Esophagus muscularis mucosa (tissue), 4 donors: Measurements from ENCODE around the gene PNPLA3. TPM values are rescaled to one million over a fixed set of nuclear protein-coding genes. Genes with fewer than 3 reads are reported as not detected.
A peak's percentile ranks its signal among the peaks of the same experiment; 100 is the strongest.

Source experiments
- DNase-seq: peaks from one replicate; pipeline ENCODE4 v3.0.0-alpha.2; 2017; ENCODE audit errors: extremely low spot score
- H3K27ac ChIP-seq, 4 donors: fragments of 200-600 bp; sonication (generic); replicated peaks in 1 of 4; 1 replicate in 3 of 4; 2 replicates in 1 of 4; pipeline ENCODE4 v1.5.1; 2016 to 2019; ENCODE audit warnings: mild to moderate bottlenecking in 1 of 4
- H3K27me3 ChIP-seq, 4 donors: fragments of 200-600 bp; sonication (generic); one replicate each; pipeline versions ENCODE4 v1.5.1 to v1.6.0; 2016 to 2019
- H3K36me3 ChIP-seq, 4 donors: fragments of 200-600 bp; sonication (generic); one replicate each; pipeline ENCODE4 v1.5.1; 2016 to 2019
- H3K4me1 ChIP-seq, 4 donors: fragments of 200-600 bp; sonication (generic); one replicate each; pipeline ENCODE4 v1.5.1; 2016 to 2019
- H3K4me3 ChIP-seq, 4 donors: fragments of 200-600 bp; sonication (generic); 1 replicate in 2 of 4; 2 replicates in 2 of 4; pipeline ENCODE4 v1.5.1; 2016 to 2019; ENCODE audit warnings: mild to moderate bottlenecking in 4 of 4, moderate library complexity in 1 of 4
- H3K9me3 ChIP-seq, 4 donors: fragments of 200-600 bp; sonication (generic); 1 replicate in 3 of 4; 2 replicates in 1 of 4; pipeline ENCODE4 v1.5.1; 2016 to 2019
- CTCF ChIP-seq, 3 experiments: fragments of 200-600 bp in 2 of 3; fragments of 450-650 bp in 1 of 3; sonication (generic) in 2 of 3; IDR thresholded peaks; one replicate each; pipeline ENCODE4 v1.5.1; 2017 to 2019; ENCODE audit warnings: antibody characterized with exemption in 3 of 3, mild to moderate bottlenecking in 2 of 3, moderate library complexity in 1 of 3
- EP300 ChIP-seq: sonication (generic); formaldehyde crosslinking; IDR thresholded peaks from one replicate; pipeline ENCODE4 v1.6.1; 2017; ENCODE audit warnings: antibody characterized with exemption
- POLR2A ChIP-seq: fragments of 450-650 bp; IDR thresholded peaks from one replicate; pipeline ENCODE4 v1.6.1; 2017; ENCODE audit warnings: antibody characterized with exemption, moderate library complexity, mild to moderate bottlenecking, low read depth
- POLR2AphosphoS5 ChIP-seq, 2 donors: sonication (generic); formaldehyde crosslinking; IDR thresholded peaks; one replicate each; pipeline ENCODE4 v1.6.1; 2017; ENCODE audit warnings: antibody characterized with exemption in 2 of 2
- WGBS: methylation state at CpG from one replicate; pipeline ENCODE4 v1.1.5; 2018; 5-methylcytosine and 5-hydroxymethylcytosine counted together
- intact Hi-C: fragments of 100-400 bp; cut with DNase I; formaldehyde crosslinking; loops from one replicate; pipeline ENCODE4 v1.15.1; 2023
- total RNA-seq, 4 donors: library from RNA; depleted of rRNA; stranded (reverse); fragments of >200 nt; gene quantifications; one replicate each; pipeline versions ENCODE4 v1.1.0 to v1.2.1, GENCODE V29; 2016

PNPLA3 gene
- total RNA-seq, 4 donors from 2014 or later: 0.39 TPM; not detected in 3

- Histone ChIP-seq H3K4me1 (peaks cover 27 to 38% (median 36%) of the 10 kb centered on the region in 4 donors), H3K36me3 (peaks cover 0 to 5% (median 0%) of the 10 kb centered on the region in 4 donors), H3K4me3 (peak overlapping the region; percentile 60 to 99 (median 84)), H3K27me3 (peaks cover 0 to 14% (median 0%) of the 10 kb centered on the region in 4 donors), H3K9me3 (no peaks in the 10 kb centered on the region), H3K27ac (peak overlapping the region; percentile 79 to 89 (median 85))
- no peak for DNase-seq
- WGBS: 39% methylated on average over 17 of the region's 17 CpGs
- intact Hi-C loops: loop anchor here (10.0 kb wide), 1 partner anchor 141 kb away; the partner anchor contains the start of gene EFCAB6
- no peak for TF ChIP-seq CTCF (IDR thresholded peaks at IDR 0.05)
- no peak for TF ChIP-seq POLR2A
- TF ChIP-seq POLR2AphosphoS5 (IDR thresholded peaks at IDR 0.05): no peak
- no peak for TF ChIP-seq EP300
Measured at GRCh38 chr22:43955883-43956782, 32.5 kb downstream of the PNPLA3 start.

- Histone ChIP-seq H3K27me3 (peaks cover 0 to 7% (median 0%) of the 10 kb centered on the region in 4 donors), H3K4me1 (peaks cover 27 to 38% (median 36%) of the 10 kb centered on the region in 4 donors), H3K27ac (no peak overlapping the region), H3K9me3 (no peaks in the 10 kb centered on the region), H3K36me3 (peaks cover 0 to 5% (median 0%) of the 10 kb centered on the region in 4 donors), H3K4me3 (peak overlapping the region in 2 of 4 donors; percentile 81 to 86)
- no peak for DNase-seq
- 71% methylated on average over 9 of the region's 9 CpGs for WGBS
- TF ChIP-seq CTCF (IDR thresholded peaks at IDR 0.05) (no peak), EP300 (no peak)
- intact Hi-C loops: loop anchor here (10.0 kb wide), 1 partner anchor 142 kb away; the partner anchor contains the start of gene EFCAB6
Measured at GRCh38 chr22:43956805-43957463, 33.3 kb downstream of the PNPLA3 start.

GRCh38 chr22:43957871-43958270 lies 34.3 kb downstream of the PNPLA3 start:
- H3K27me3 ChIP-seq: no peaks in the 10 kb centered on the region
- 88% methylated on average over 11 of the region's 11 CpGs for WGBS
- H3K4me3 ChIP-seq: no peak overlapping the region
- TF ChIP-seq POLR2AphosphoS5 (IDR thresholded peaks at IDR 0.05): no peak
- TF ChIP-seq CTCF (IDR thresholded peaks at IDR 0.05): no peak
- no peak for TF ChIP-seq EP300
- no peak for TF ChIP-seq POLR2A
- intact Hi-C loops: loop anchor here (10.0 kb wide), 1 partner anchor 143 kb away; the partner anchor contains the start of gene EFCAB6
- H3K36me3 ChIP-seq: peaks cover 0 to 5% (median under 1%) of the 10 kb centered on the region in 4 donors
- H3K27ac ChIP-seq: no peak overlapping the region
- DNase-seq: no peak
- H3K9me3 ChIP-seq: no peaks in the 10 kb centered on the region
- peaks cover 27 to 38% (median 36%) of the 10 kb centered on the region in 4 donors for H3K4me1 ChIP-seq

- Histone ChIP-seq H3K4me1 (no peaks in the 10 kb centered on the region), H3K27ac (no peak overlapping the region), H3K27me3 (no peaks in the 10 kb centered on the region), H3K4me3 (no peak overlapping the region), H3K9me3 (no peaks in the 10 kb centered on the region), H3K36me3 (peaks cover 47 to 64% (median 63%) of the 10 kb centered on the region in 4 donors)
- no peak for DNase-seq
- WGBS: 97% methylated on average over 10 of the region's 10 CpGs
- TF ChIP-seq CTCF (IDR thresholded peaks at IDR 0.05): no peak
- no peak for TF ChIP-seq POLR2A
- no peak for TF ChIP-seq EP300
- TF ChIP-seq POLR2AphosphoS5 (IDR thresholded peaks at IDR 0.05): no peak
- intact Hi-C loops: no loop called here
Measured at GRCh38 chr22:43964314-43964857, 40.8 kb downstream of the PNPLA3 start.
